ENCODE results near the gene CCDC85C.

DNA sequence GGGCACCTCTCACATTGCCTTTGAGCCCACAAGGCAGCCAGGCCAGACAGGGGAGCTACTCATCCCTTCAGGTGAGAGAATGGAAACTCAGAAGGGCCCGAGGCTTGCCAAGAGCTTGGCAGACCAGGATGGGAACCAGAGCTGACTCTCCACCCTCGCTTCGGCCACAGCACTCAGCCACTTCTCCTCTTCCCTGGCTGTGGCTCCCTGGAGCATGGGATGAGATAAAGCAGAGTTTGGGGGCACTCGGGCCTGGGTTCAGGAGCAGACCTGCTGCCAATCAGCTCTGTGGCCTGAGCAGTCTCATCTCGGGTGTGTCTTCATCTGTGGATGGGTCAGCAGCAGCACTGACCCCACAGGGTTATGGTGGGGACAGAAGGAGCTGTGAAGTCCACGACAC lies 20.0 kb upstream of the CCDC85C start:
- TF ChIP-seq, protein P1, sequence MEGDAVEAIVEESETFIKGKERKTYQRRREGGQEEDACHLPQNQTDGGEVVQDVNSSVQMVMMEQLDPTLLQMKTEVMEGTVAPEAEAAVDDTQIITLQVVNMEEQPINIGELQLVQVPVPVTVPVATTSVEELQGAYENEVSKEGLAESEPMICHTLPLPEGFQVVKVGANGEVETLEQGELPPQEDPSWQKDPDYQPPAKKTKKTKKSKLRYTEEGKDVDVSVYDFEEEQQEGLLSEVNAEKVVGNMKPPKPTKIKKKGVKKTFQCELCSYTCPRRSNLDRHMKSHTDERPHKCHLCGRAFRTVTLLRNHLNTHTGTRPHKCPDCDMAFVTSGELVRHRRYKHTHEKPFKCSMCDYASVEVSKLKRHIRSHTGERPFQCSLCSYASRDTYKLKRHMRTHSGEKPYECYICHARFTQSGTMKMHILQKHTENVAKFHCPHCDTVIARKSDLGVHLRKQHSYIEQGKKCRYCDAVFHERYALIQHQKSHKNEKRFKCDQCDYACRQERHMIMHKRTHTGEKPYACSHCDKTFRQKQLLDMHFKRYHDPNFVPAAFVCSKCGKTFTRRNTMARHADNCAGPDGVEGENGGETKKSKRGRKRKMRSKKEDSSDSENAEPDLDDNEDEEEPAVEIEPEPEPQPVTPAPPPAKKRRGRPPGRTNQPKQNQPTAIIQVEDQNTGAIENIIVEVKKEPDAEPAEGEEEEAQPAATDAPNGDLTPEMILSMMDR (IDR thresholded peaks at IDR 0.05), result no peak
- no peak for TF ChIP-seq ZFX (IDR thresholded peaks at IDR 0.05; ENCODE audit: borderline replicate concordance)
